SK-N-SH treated with all-trans-retinoic acid at 6 μM for 48 hours (cell line): ENCODE measurements around the gene MINK1.
"Not testable (repeated sequence)": the region's sequence is repeated elsewhere in the genome, so short reads cannot be mapped to it uniquely, and the experiment has no call there.

Experiments used
- ATAC-seq: fragments of 200-7000 bp; cut with Tn5 transposase; 3 replicates; pipeline ENCODE4 v1.9.1; 2020; ENCODE audit warnings: mild to moderate bottlenecking, moderate library complexity
- ARNTL ChIP-seq: fragments of 450-650 bp; formaldehyde crosslinking; IDR thresholded peaks from 2 replicates; pipeline ENCODE4 v1.5.0; 2020; ENCODE audit warnings: low read depth, mild to moderate bottlenecking, moderate library complexity, borderline replicate concordance
- BACH2 ChIP-seq: fragments of 250-450 bp; sonication (Bioruptor Pico); IDR thresholded peaks from 2 replicates; pipeline ENCODE4 v1.9.0; 2021; ENCODE audit warnings: mild to moderate bottlenecking, borderline replicate concordance
- CREB5 ChIP-seq: fragments of 250-450 bp; sonication (Bioruptor Pico); IDR thresholded peaks from 2 replicates; pipeline ENCODE4 v1.5.1; 2020; ENCODE audit warnings: low read depth, mild to moderate bottlenecking, moderate library complexity
- CSDC2 ChIP-seq: fragments of 250-450 bp; sonication (Bioruptor Pico); IDR thresholded peaks from 2 replicates; pipeline ENCODE4 v1.5.0; 2020; ENCODE audit warnings: mild to moderate bottlenecking, moderate library complexity
- CSRNP3 ChIP-seq: fragments of 250-450 bp; sonication (Bioruptor Pico); IDR thresholded peaks from 2 replicates; pipeline ENCODE4 v1.5.1; 2021; ENCODE audit warnings: mild to moderate bottlenecking, moderate library complexity
- ESRRG ChIP-seq: fragments of 250-450 bp; sonication (Bioruptor Pico); IDR thresholded peaks from 2 replicates; pipeline ENCODE4 v1.6.1; 2021; ENCODE audit warnings: mild to moderate bottlenecking
- OSR1 ChIP-seq: fragments of 250-450 bp; sonication (Bioruptor Pico); IDR thresholded peaks from 2 replicates; pipeline ENCODE4 v1.8.0; 2022; ENCODE audit warnings: moderate library complexity, mild to moderate bottlenecking, inconsistent platforms
- PATZ1 ChIP-seq: fragments of 250-450 bp; sonication (Bioruptor Pico); IDR thresholded peaks from 2 replicates; pipeline ENCODE4 v1.8.0; 2020; ENCODE audit warnings: mild to moderate bottlenecking, moderate library complexity, borderline replicate concordance
- POU6F1 ChIP-seq: fragments of 250-450 bp; sonication (Bioruptor Pico); IDR thresholded peaks from 2 replicates; pipeline ENCODE4 v1.8.0; 2021; ENCODE audit warnings: low read depth, mild to moderate bottlenecking, moderate library complexity, borderline replicate concordance
- RARB ChIP-seq: fragments of 250-450 bp; sonication (Bioruptor Pico); IDR thresholded peaks from 2 replicates; pipeline ENCODE4 v1.8.0; 2021; ENCODE audit warnings: mild to moderate bottlenecking, moderate library complexity
- SNAI2 ChIP-seq: fragments of 250-450 bp; sonication (Bioruptor Pico); IDR thresholded peaks from 2 replicates; pipeline ENCODE4 v1.5.0; 2020; ENCODE audit warnings: mild to moderate bottlenecking, moderate library complexity
- TCF4 ChIP-seq: fragments of 250-450 bp; sonication (Bioruptor Pico); IDR thresholded peaks from 2 replicates; pipeline ENCODE4 v1.8.0; 2021; ENCODE audit warnings: mild to moderate bottlenecking, moderate library complexity, borderline replicate concordance
- TOX ChIP-seq: fragments of 250-450 bp; sonication (Bioruptor Pico); IDR thresholded peaks from 2 replicates; pipeline ENCODE4 v1.8.0; 2021; ENCODE audit warnings: mild to moderate bottlenecking, moderate library complexity, borderline replicate concordance
- TSHZ2 ChIP-seq: fragments of 250-450 bp; sonication (Bioruptor Pico); IDR thresholded peaks from 2 replicates; pipeline ENCODE4 v1.5.0; 2020; ENCODE audit warnings: mild to moderate bottlenecking, moderate library complexity
- ZC3H10 ChIP-seq: fragments of 250-450 bp; sonication (Bioruptor Pico); IDR thresholded peaks from 2 replicates; pipeline ENCODE4 v1.5.1; 2021; ENCODE audit warnings: mild to moderate bottlenecking, moderate library complexity
- ZFP3 ChIP-seq: fragments of 250-450 bp; sonication (Bioruptor Pico); IDR thresholded peaks from 2 replicates; pipeline ENCODE4 v1.5.0; 2020; ENCODE audit warnings: mild to moderate bottlenecking, moderate library complexity
- ZFP30 ChIP-seq: fragments of 450-650 bp; formaldehyde crosslinking; IDR thresholded peaks from 2 replicates; pipeline ENCODE4 v1.5.0; 2022; ENCODE audit warnings: mild to moderate bottlenecking, moderate library complexity
- ZNF565 ChIP-seq: fragments of 450-650 bp; formaldehyde crosslinking; conservative IDR thresholded peaks from 2 replicates; pipeline ENCODE4 v1.5.0; 2020; ENCODE audit warnings: low read depth, mild to moderate bottlenecking, moderate library complexity
- ZNF70 ChIP-seq: fragments of 450-650 bp; formaldehyde crosslinking; IDR thresholded peaks from 2 replicates; pipeline ENCODE4 v1.5.0; 2020; ENCODE audit warnings: mild to moderate bottlenecking, moderate library complexity
- ZNF8 ChIP-seq: fragments of 450-650 bp; formaldehyde crosslinking; IDR thresholded peaks from 2 replicates; pipeline ENCODE4 v1.5.0; 2020; ENCODE audit warnings: mild to moderate bottlenecking, moderate library complexity

Gene MINK1

GRCh38 chr17:4856271-4856936 lies 23.3 kb downstream of the MINK1 start:
- ATAC-seq = no peak
- TF ChIP-seq BACH2 (no peak), CSDC2 (CRISPR knock-in tag) (no peak), ESRRG (CRISPR knock-in tag) (no peak)

GRCh38 chr17:4856937-4857314 lies 23.8 kb downstream of the MINK1 start:
- ATAC-seq = no peak
- TF ChIP-seq CREB5 (CRISPR knock-in tag) (no peak), RARB (CRISPR knock-in tag) (no peak), BACH2 (no peak), SNAI2 (no peak), ZC3H10 (CRISPR knock-in tag) (no peak), PATZ1 (no peak), ZNF8 (CRISPR knock-in tag) (no peak), ZNF70 (CRISPR knock-in tag) (no peak), TSHZ2 (no peak), ZFP30 (CRISPR knock-in tag) (no peak), OSR1 (CRISPR knock-in tag) (no peak), ZNF565 (CRISPR knock-in tag) (no peak), ZFP3 (CRISPR knock-in tag) (no peak), TOX (CRISPR knock-in tag) (no peak), CSRNP3 (CRISPR knock-in tag) (no peak), ARNTL (CRISPR knock-in tag) (no peak), POU6F1 (CRISPR knock-in tag) (no peak), TCF4 (CRISPR knock-in tag) (no peak), CSDC2 (CRISPR knock-in tag) (no peak)

- not testable (repeated sequence) for ATAC-seq
Observed at GRCh38 chr17:4857347-4857746, 24.2 kb downstream of the MINK1 start.
